IMR-90 (cell line): ENCODE data around the gene SSR2. TPM values are rescaled to one million over a fixed set of nuclear protein-coding genes. Genes with fewer than 3 reads are reported as not detected.

Source experiments
- ATAC-seq: fragments of 200-7000 bp; cut with Tn5 transposase; 2 replicates; pipeline ENCODE4 v1.9.1; 2020; ENCODE audit warnings: low read depth, mild to moderate bottlenecking, moderate library complexity
- BruUV-seq: library from RNA; stranded (reverse); fragments of 400-500 nt; replicated peaks from 2 replicates; lab custom pipeline; 2021; lab: Mats Ljungman, UMichigan
- CTCF ChIA-PET: fragments of 300-600 bp; formaldehyde crosslinking; extraction: SDS; loops from one replicate; lab custom pipeline; 2021; ENCODE audit warnings: antibody characterized with exemption; lab: Yijun Ruan, JAX
- POLR2A ChIA-PET: fragments of 300-600 bp; sonication (Branson Sonifier 250); formaldehyde crosslinking; loops from one replicate; lab custom pipeline; 2022; ENCODE audit warnings: antibody characterized with exemption; ENCODE audit not compliant: unreplicated experiment; lab: Charles Lee
- DNase-seq: peaks from one replicate; pipeline ENCODE4 v3.0.0; 2013
- H2AFZ ChIP-seq: replicated peaks from 2 replicates; pipeline ENCODE3; 2013; ENCODE audit warnings: low read length, mild to moderate bottlenecking; ENCODE audit not compliant: poor library complexity
- H2AK5ac ChIP-seq: 2 replicates; pipeline ENCODE4 v1.6.1; 2013; ENCODE audit warnings: low read depth, low read length, inconsistent platforms
- H2AK9ac ChIP-seq: replicated peaks from 2 replicates; pipeline ENCODE3; 2013; ENCODE audit warnings: mild to moderate bottlenecking, low read depth, low read length, moderate library complexity; ENCODE audit not compliant: poor library complexity
- H2BK120ac ChIP-seq: 2 replicates; pipeline ENCODE4 v1.6.1; 2013; ENCODE audit warnings: low read depth, low read length, inconsistent platforms
- H2BK15ac ChIP-seq: 3 replicates; pipeline ENCODE4 v1.6.1; 2013; ENCODE audit warnings: low read depth, low read length, inconsistent platforms
- H2BK20ac ChIP-seq: 2 replicates; pipeline ENCODE4 v1.6.1; 2013; ENCODE audit warnings: low read depth, mild to moderate bottlenecking, inconsistent platforms, low read length, moderate library complexity
- H2BK5ac ChIP-seq: 2 replicates; pipeline ENCODE4 v1.6.1; 2013; ENCODE audit warnings: mild to moderate bottlenecking, low read depth, low read length, inconsistent platforms; ENCODE audit not compliant: poor library complexity, severe bottlenecking
- H3K14ac ChIP-seq: replicated peaks from 2 replicates; pipeline ENCODE4 v1.6.1; 2013; ENCODE audit warnings: low read depth, low read length, inconsistent platforms
- H3K18ac ChIP-seq: 2 replicates; pipeline ENCODE4 v1.6.1; 2013; ENCODE audit warnings: low read depth, low read length, control low read depth
- H3K23ac ChIP-seq: 2 replicates; pipeline ENCODE4 v1.6.1; 2013; ENCODE audit warnings: low read depth, low read length, inconsistent platforms
- H3K27ac ChIP-seq: 2 replicates; pipeline ENCODE4 v1.5.1; 2013; ENCODE audit warnings: mild to moderate bottlenecking, control low read depth, low read length; ENCODE audit not compliant: insufficient read depth
- H3K27me3 ChIP-seq: 2 replicates; pipeline ENCODE4 v1.6.1; 2013; ENCODE audit warnings: low read length; ENCODE audit not compliant: control insufficient read depth, insufficient read depth
- H3K36me3 ChIP-seq: 2 replicates; pipeline ENCODE4 v1.6.1; 2013; ENCODE audit warnings: low read length, mixed read lengths; ENCODE audit not compliant: control insufficient read depth, insufficient read depth
- H3K4ac ChIP-seq: 2 replicates; pipeline ENCODE4 v1.6.1; 2013; ENCODE audit warnings: low read depth, low read length, inconsistent platforms
- H3K4me1 ChIP-seq: 2 replicates; pipeline ENCODE4 v1.6.1; 2013; ENCODE audit warnings: low read length, mixed read lengths; ENCODE audit not compliant: control insufficient read depth, insufficient read depth
- H3K4me2 ChIP-seq: 2 replicates; pipeline ENCODE4 v1.6.1; 2013; ENCODE audit warnings: low read depth, mild to moderate bottlenecking, control low read depth, low read length, moderate library complexity
- H3K4me3 ChIP-seq: 2 replicates; pipeline ENCODE4 v1.5.1; 2013; ENCODE audit warnings: low read depth, mild to moderate bottlenecking, control low read depth, low read length, moderate library complexity; ENCODE audit not compliant: insufficient read depth
- H3K56ac ChIP-seq: 2 replicates; pipeline ENCODE4 v1.6.1; 2013; ENCODE audit warnings: low read length, inconsistent platforms; ENCODE audit not compliant: insufficient read depth; ENCODE audit errors: extremely low read depth
- H3K79me1 ChIP-seq, 2 experiments: 2 replicates each; pipeline ENCODE4 v1.6.1; 2013; ENCODE audit warnings: low read length in 2 of 2, inconsistent platforms in 1 of 2, low read depth in 1 of 2
- H3K9ac ChIP-seq: 2 replicates; pipeline ENCODE4 v1.6.1; 2013; ENCODE audit warnings: low read depth, low read length, control low read depth
- H3K9me1 ChIP-seq: 2 replicates; pipeline ENCODE4 v1.6.1; 2013; ENCODE audit warnings: low read length, inconsistent platforms; ENCODE audit not compliant: insufficient read depth
- H3K9me3 ChIP-seq: 2 replicates; pipeline ENCODE4 v1.6.1; 2013; ENCODE audit warnings: low read length; ENCODE audit not compliant: control insufficient read depth, insufficient read depth
- H4K20me1 ChIP-seq: 2 replicates; pipeline ENCODE4 v1.6.1; 2013; ENCODE audit warnings: low read length, inconsistent platforms; ENCODE audit not compliant: insufficient read depth
- H4K5ac ChIP-seq: 2 replicates; pipeline ENCODE4 v1.6.1; 2013; ENCODE audit warnings: mild to moderate bottlenecking, low read depth, low read length, control low read depth
- H4K8ac ChIP-seq, 2 experiments: 2 replicates each; pipeline ENCODE4 v1.6.1; 2013; ENCODE audit warnings: low read depth in 2 of 2, low read length in 2 of 2, control low read depth in 1 of 2, inconsistent platforms in 1 of 2
- H4K91ac ChIP-seq: 2 replicates; pipeline ENCODE4 v1.6.1; 2013; ENCODE audit warnings: low read depth, low read length, inconsistent platforms; ENCODE audit not compliant: insufficient read depth
- BHLHE40 ChIP-seq: fragments of 150-350 bp; IDR thresholded peaks from 2 replicates; pipeline ENCODE4 v1.6.1; 2016; ENCODE audit warnings: mild to moderate bottlenecking, low read depth, low read length
- CEBPB ChIP-seq: IDR thresholded peaks from 2 replicates; pipeline ENCODE4 v1.6.1; 2012; ENCODE audit warnings: low read depth, low read length, improper control_type of control experiment
- CHD1 ChIP-seq: IDR thresholded peaks from 2 replicates; pipeline ENCODE4 v1.6.1; 2012; ENCODE audit warnings: low read depth, low read length, improper control_type of control experiment
- CTCF ChIP-seq: conservative IDR thresholded peaks from 2 replicates; pipeline ENCODE4 v1.5.1; 2012; ENCODE audit warnings: mild to moderate bottlenecking, low read depth, low read length, improper control_type of control experiment
- ELK1 ChIP-seq: fragments of 150-350 bp; IDR thresholded peaks from 2 replicates; pipeline ENCODE4 v1.6.1; 2016; ENCODE audit warnings: low read depth, mild to moderate bottlenecking, low read length, moderate library complexity, borderline replicate concordance
- MAFK ChIP-seq: IDR thresholded peaks from 2 replicates; pipeline ENCODE4 v1.6.1; 2012; ENCODE audit warnings: low read depth, low read length, improper control_type of control experiment
- MAZ ChIP-seq: IDR thresholded peaks from 2 replicates; pipeline ENCODE4 v1.6.1; 2012; ENCODE audit warnings: low read depth, mild to moderate bottlenecking, low read length, improper control_type of control experiment, moderate library complexity, borderline replicate concordance
- MXI1 ChIP-seq: IDR thresholded peaks from 2 replicates; pipeline ENCODE4 v1.6.1; 2012; ENCODE audit warnings: low read depth, mild to moderate bottlenecking, low read length, moderate library complexity, borderline replicate concordance
- NFE2L2 ChIP-seq: fragments of 150-350 bp; IDR thresholded peaks from 2 replicates; pipeline ENCODE4 v1.6.1; 2016; ENCODE audit warnings: low read depth, mild to moderate bottlenecking, low read length
- POLR2A ChIP-seq: IDR thresholded peaks from 2 replicates; pipeline ENCODE4 v1.6.1; 2012; ENCODE audit warnings: mild to moderate bottlenecking, low read depth, low read length
- RAD21 ChIP-seq: IDR thresholded peaks from 2 replicates; pipeline ENCODE4 v1.6.1; 2012; ENCODE audit warnings: low read length, improper control_type of control experiment
- SMC3 ChIP-seq: fragments of 150-350 bp; IDR thresholded peaks from 2 replicates; pipeline ENCODE4 v1.6.1; 2016; ENCODE audit warnings: low read depth, mild to moderate bottlenecking, antibody characterized with exemption, low read length, moderate library complexity
- USF2 ChIP-seq: fragments of 150-350 bp; IDR thresholded peaks from 2 replicates; pipeline ENCODE4 v1.6.1; 2017; ENCODE audit warnings: mild to moderate bottlenecking, antibody characterized with exemption, low read length, low read depth
- WGBS, 2 experiments: methylation state at CpG; one replicate each; pipeline versions ENCODE4 v1.1.5 to v1.1.7; 2013; ENCODE audit warnings: missing lambda C conversion rate in 2 of 2; ENCODE audit not compliant: insufficient read length in 1 of 2; ENCODE audit errors: extremely low coverage in 2 of 2; 5-methylcytosine and 5-hydroxymethylcytosine counted together
- dilution Hi-C: fragments of 300-500 bp; cut with HindIII; formaldehyde crosslinking; loops from one replicate; pipeline ENCODE4 v1.14.3; 2018; ENCODE audit warnings: low sequenced_read_pairs; ENCODE audit not compliant: unreplicated experiment
- in situ Hi-C: fragments of 300-500 bp; cut with MboI; formaldehyde crosslinking; loops from 3 replicates; pipeline ENCODE4 v1.14.3; 2019; ENCODE audit warnings: low sequenced_read_pairs, inconsistent platforms, mixed read lengths
- intact Hi-C: fragments of 100-400 bp; cut with micrococcal nuclease; formaldehyde crosslinking; loops from 2 replicates; pipeline ENCODE4 v1.10.0; 2022
- polyA plus RNA-seq, 3 experiments: library from polyadenylated mRNA; depleted of rRNA; stranded (reverse); fragments of >200 nt; gene quantifications; 2 replicates each; pipeline ENCODE4 v1.2.3, GENCODE V29; 2012; ENCODE audit warnings: low replicate concordance in 1 of 3
- total RNA-seq: library from RNA; depleted of rRNA; stranded (reverse); fragments of >200 nt; gene quantifications from 2 replicates; pipeline ENCODE4 v1.2.3, GENCODE V29; 2012

Gene SSR2
- total and polyA plus RNA-seq, 2 of the 4 experiments (the other 2 are of a cell fraction) = 553 to 1,264 TPM

- no peak for TF ChIP-seq CTCF
These were observed 53.3 kb downstream of the SSR2 start (continued) for GRCh38 chr1:155967341-155968050.

- H2AFZ ChIP-seq = no peak overlapping the region
- peaks cover 70% of the 10 kb centered on the region for H3K36me3 ChIP-seq
- TF ChIP-seq ELK1 (no peak), NFE2L2 (no peak), BHLHE40 (no peak), POLR2A (no peak), MAZ (no peak), CEBPB (no peak), MAFK (no peak), CHD1 (no peak), MXI1 (no peak), SMC3 (no peak), RAD21 (no peak), USF2 (no peak)
These were observed 54.0 kb downstream of the SSR2 start for GRCh38 chr1:155966750-155967149.

More at GRCh38 chr1:155966750-155967149, 54.0 kb downstream of the SSR2 start:
- H3K4me2 ChIP-seq = no peak overlapping the region
- H2AK5ac ChIP-seq = no peak overlapping the region
- H4K8ac ChIP-seq = no peak overlapping the region
- no peak overlapping the region for H2AK9ac ChIP-seq
- H2BK120ac ChIP-seq = no peak overlapping the region
- peaks cover 47% of the 10 kb centered on the region for H3K4me1 ChIP-seq
- ChIA-PET POLR2A (no interaction called here), CTCF (interaction anchor here (1.0 kb wide), 1 partner anchor 23 kb away, joined by 4 read pairs; no protein-coding TSS in a partner anchor)
- peaks cover 37 to 82% of the 10 kb centered on the region in 2 experiments for H3K79me1 ChIP-seq
- H2BK20ac ChIP-seq = no peak overlapping the region; the same call in 1 of the 2 replicates
- dilution Hi-C loops = no loop called here
- H3K18ac ChIP-seq = no peak overlapping the region
- peak overlapping the region; percentile 22; the same call in 1 of the 2 replicates for H3K27ac ChIP-seq
- peaks cover 88% of the 10 kb centered on the region for H4K20me1 ChIP-seq
- no peaks in the 10 kb centered on the region for H3K9me3 ChIP-seq
- H3K9ac ChIP-seq = no peak overlapping the region
- H3K23ac ChIP-seq = no peak overlapping the region
- H3K27me3 ChIP-seq = no peaks in the 10 kb centered on the region
- H3K14ac ChIP-seq = no peak overlapping the region
- no peak overlapping the region for H2BK5ac ChIP-seq
- in situ Hi-C loops = no loop called here
- no peak overlapping the region for H2BK15ac ChIP-seq
- no peak for ATAC-seq
- no peak for DNase-seq
- H4K91ac ChIP-seq = no peak overlapping the region
- H3K56ac ChIP-seq = no peak overlapping the region
- no CpG with 5 or more reads among the region's 7 CpGs for WGBS, 2 experiments
- H3K4ac ChIP-seq = no peak overlapping the region
- peaks cover 40% of the 10 kb centered on the region for H3K9me1 ChIP-seq
- no TSS peak for BruUV-seq
- no peak overlapping the region for H4K5ac ChIP-seq
- no peak overlapping the region for H3K4me3 ChIP-seq
- intact Hi-C loops = no loop called here
